ENCODE measurements around the gene FAM3D.

- TF ChIP-seq EZH2phosphoT487 (IDR thresholded peaks at IDR 0.05; ENCODE audit: borderline replicate concordance, low read length) (no peak), CTCF (IDR thresholded peaks at IDR 0.05; ENCODE audit: low read depth, low read length, poor library complexity, severe bottlenecking) (no peak)
These were observed 46.2 kb downstream of the FAM3D start for GRCh38 chr3:58620421-58620820.

Measured in DOHH2 (cell line).